Left colon (tissue), 2 donors: ENCODE measurements around the gene SORCS3. TPM values are rescaled to one million over a fixed set of nuclear protein-coding genes. Genes with fewer than 3 reads are reported as not detected.
A peak's percentile ranks its signal among the peaks of the same experiment; 100 is the strongest.

ENCODE experiments used
- ATAC-seq: fragments of 200-7000 bp; cut with Tn5 transposase; one replicate; pipeline ENCODE4 v1.9.1; 2020; ENCODE audit warnings: mild to moderate bottlenecking, moderate library complexity
- DNase-seq, 2 donors: peaks; one replicate each; pipeline ENCODE4 v3.0.0-alpha.2; 2020
- intact Hi-C, 2 donors: fragments of 100-400 bp; cut with DNase I in 1 of 2; cut with micrococcal nuclease in 1 of 2; formaldehyde crosslinking; loops; one replicate each; pipeline versions ENCODE4 v1.11.2 to v1.14.0; 2022; cut with DNase I, micrococcal nuclease
- total RNA-seq, 2 donors: library from RNA; stranded (reverse); fragmentation: NEBNext Ultra II Directional; extraction: Animal tissue kit (Norgen Biotek cat#: 25700); gene quantifications; one replicate each; pipeline ENCODE4 v1.2.1, GENCODE V29; 2021
- donor health status: DM: no; HTN: no; CAD: no.
- donor health status: DM: yes; HTN: yes; CAD: no.

The SORCS3 gene
- total RNA-seq, 2 donors from 2014 or later: 0.22 TPM; not detected in 1

- intact Hi-C loops: no loop called here
- no peak for ATAC-seq
- DNase-seq: no peak
Measured at GRCh38 chr10:104641937-104642657, 1.0 kb downstream of the SORCS3 start.

GRCh38 chr10:104642658-104643302 is 1.7 kb downstream of the SORCS3 start:
- ATAC-seq: no peak
- intact Hi-C loops: no loop called here
- peak in 1 of 2 donors; percentile 14 for DNase-seq

- intact Hi-C loops: no loop called here
- ATAC-seq (no peak), DNase-seq (no peak)
Measured at GRCh38 chr10:104643303-104643663, 2.2 kb downstream of the SORCS3 start.

- no peak for ATAC-seq
- intact Hi-C loops: no loop called here
- DNase-seq: no peak
Measured at GRCh38 chr10:104646146-104646545, 5.1 kb downstream of the SORCS3 start.

GRCh38 chr10:104648421-104648820 is 7.3 kb downstream of the SORCS3 start:
- ATAC-seq (no peak), DNase-seq (no peak)
- intact Hi-C loops: no loop called here

- no peak for ATAC-seq
- DNase-seq: no peak
- intact Hi-C loops: no loop called here
Measured at GRCh38 chr10:104650072-104650471, 9.0 kb downstream of the SORCS3 start.

- no peak for ATAC-seq
- no peak for DNase-seq
- intact Hi-C loops: no loop called here
Measured at GRCh38 chr10:104650635-104651331, 9.7 kb downstream of the SORCS3 start.

GRCh38 chr10:104657036-104657435 is 15.9 kb downstream of the SORCS3 start:
- intact Hi-C loops: no loop called here
- DNase-seq: no peak
- no peak for ATAC-seq

GRCh38 chr10:104657457-104657856 is 16.4 kb downstream of the SORCS3 start:
- ATAC-seq (no peak), DNase-seq (no peak)
- intact Hi-C loops: no loop called here

- ATAC-seq (no peak), DNase-seq (no peak)
- intact Hi-C loops: no loop called here
Measured at GRCh38 chr10:104658067-104658466, 17.0 kb downstream of the SORCS3 start.

GRCh38 chr10:104659809-104660208 is 18.7 kb downstream of the SORCS3 start:
- intact Hi-C loops: no loop called here
- ATAC-seq (no peak), DNase-seq (no peak)

- ATAC-seq: no peak
- DNase-seq: no peak
- intact Hi-C loops: no loop called here
Measured at GRCh38 chr10:104663076-104663475, 22.0 kb downstream of the SORCS3 start.

GRCh38 chr10:104663563-104663962 is 22.5 kb downstream of the SORCS3 start:
- ATAC-seq: no peak
- DNase-seq: no peak
- intact Hi-C loops: no loop called here

- ATAC-seq (no peak), DNase-seq (no peak)
- intact Hi-C loops: no loop called here
Measured at GRCh38 chr10:104664205-104664604, 23.1 kb downstream of the SORCS3 start.

GRCh38 chr10:104665174-104665573 is 24.1 kb downstream of the SORCS3 start:
- DNase-seq (no peak), ATAC-seq (no peak)
- intact Hi-C loops: no loop called here

GRCh38 chr10:104666106-104666505 is 25.0 kb downstream of the SORCS3 start:
- DNase-seq (no peak), ATAC-seq (no peak)
- intact Hi-C loops: no loop called here

GRCh38 chr10:104676874-104677273 is 35.8 kb downstream of the SORCS3 start:
- intact Hi-C loops: no loop called here
- ATAC-seq (no peak), DNase-seq (no peak)

- DNase-seq: no peak
- intact Hi-C loops: no loop called here
- no peak for ATAC-seq
Measured at GRCh38 chr10:104678658-104679057, 37.6 kb downstream of the SORCS3 start.

GRCh38 chr10:104680467-104681401 is 39.6 kb downstream of the SORCS3 start:
- intact Hi-C loops: no loop called here
- DNase-seq (peak in 1 of 2 donors; percentile 8), ATAC-seq (no peak)
